ENCODE measurements around the gene YKT6.

The YKT6 gene

DNA sequence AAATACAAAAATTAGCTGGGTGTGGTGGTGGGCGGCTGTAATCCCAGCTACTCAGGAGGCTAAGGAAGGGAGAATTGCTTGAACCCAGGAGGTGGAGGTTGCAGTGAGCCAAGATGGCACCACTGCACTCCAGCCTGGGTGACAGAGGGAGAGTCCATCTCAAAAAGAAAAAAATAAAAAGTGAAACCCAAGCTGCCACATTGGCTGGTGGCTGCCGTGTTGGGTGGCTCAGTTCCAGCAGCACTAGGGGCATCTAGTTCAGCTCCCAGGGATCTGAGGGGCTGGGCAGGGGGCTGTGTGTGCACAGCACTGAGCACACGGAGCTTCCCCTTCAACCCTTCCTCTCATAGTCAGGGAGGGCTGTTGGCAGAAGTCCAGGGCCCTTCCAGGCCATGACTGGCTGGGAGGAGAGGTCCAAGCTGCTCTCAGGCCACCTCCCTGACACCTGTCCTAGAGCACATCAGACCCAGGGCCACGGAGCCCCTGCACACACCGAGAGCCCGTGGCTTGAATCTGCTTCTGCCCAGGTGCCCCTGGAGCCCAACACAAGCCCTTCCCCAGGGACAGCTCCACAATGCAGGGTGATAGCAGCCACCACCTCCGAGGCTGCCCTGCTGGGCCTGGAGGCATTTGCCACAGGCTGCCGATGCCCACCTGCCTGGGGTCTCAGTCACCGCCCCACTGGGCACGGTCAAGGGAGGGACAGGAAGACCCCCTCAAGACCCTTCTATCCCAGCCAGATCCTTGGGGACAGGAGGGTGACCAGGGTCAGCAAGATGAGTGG is 47.3 kb downstream of the YKT6 start:
- TF ChIP-seq, protein P1, sequence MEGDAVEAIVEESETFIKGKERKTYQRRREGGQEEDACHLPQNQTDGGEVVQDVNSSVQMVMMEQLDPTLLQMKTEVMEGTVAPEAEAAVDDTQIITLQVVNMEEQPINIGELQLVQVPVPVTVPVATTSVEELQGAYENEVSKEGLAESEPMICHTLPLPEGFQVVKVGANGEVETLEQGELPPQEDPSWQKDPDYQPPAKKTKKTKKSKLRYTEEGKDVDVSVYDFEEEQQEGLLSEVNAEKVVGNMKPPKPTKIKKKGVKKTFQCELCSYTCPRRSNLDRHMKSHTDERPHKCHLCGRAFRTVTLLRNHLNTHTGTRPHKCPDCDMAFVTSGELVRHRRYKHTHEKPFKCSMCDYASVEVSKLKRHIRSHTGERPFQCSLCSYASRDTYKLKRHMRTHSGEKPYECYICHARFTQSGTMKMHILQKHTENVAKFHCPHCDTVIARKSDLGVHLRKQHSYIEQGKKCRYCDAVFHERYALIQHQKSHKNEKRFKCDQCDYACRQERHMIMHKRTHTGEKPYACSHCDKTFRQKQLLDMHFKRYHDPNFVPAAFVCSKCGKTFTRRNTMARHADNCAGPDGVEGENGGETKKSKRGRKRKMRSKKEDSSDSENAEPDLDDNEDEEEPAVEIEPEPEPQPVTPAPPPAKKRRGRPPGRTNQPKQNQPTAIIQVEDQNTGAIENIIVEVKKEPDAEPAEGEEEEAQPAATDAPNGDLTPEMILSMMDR (IDR thresholded peaks at IDR 0.05; ENCODE audit: insufficient read depth, low read depth, low read length, missing control alignments): no peak
- H3K4me3 ChIP-seq (ENCODE audit: low read length): no peak overlapping the region
- no peak for DNase-seq (ENCODE audit: low read depth)

DNA sequence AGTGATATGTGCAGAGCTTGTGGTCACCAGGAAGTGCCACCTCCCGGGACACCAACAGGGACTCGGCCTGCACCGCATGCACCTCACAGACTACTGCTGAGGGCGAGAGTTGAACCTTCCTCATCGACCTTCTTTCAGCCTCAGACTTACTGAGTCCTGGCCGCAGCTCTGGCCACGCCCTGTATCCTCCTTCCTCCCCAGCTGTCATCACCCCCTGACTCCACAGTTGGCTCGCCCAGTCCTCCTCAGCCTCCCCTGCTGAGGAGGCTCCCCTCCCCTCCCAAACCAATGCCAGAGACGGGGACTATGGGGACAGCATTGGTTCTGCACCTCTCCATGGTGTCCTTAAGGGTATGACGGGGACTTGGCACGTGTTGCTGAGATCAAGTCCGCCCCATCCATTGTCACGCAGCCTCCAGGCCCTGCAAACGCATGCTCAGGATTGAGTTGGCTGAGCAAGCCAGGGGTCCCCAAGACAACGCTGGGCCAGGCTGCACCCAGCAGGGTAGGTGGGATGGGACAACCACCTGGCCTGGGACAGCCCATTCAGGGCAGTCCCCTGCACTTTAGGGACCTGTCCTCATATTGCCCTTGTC is 49.0 kb downstream of the YKT6 start:
- TF ChIP-seq, protein P1 (IDR thresholded peaks at IDR 0.05; ENCODE audit: insufficient read depth, low read depth, low read length, missing control alignments): no peak
- no peak for DNase-seq (ENCODE audit: low read depth)
- H3K4me3 ChIP-seq (ENCODE audit: low read length): no peak overlapping the region

- TF ChIP-seq, protein P1 (IDR thresholded peaks at IDR 0.05; ENCODE audit: insufficient read depth, low read depth, low read length, missing control alignments): no peak
- DNase-seq (ENCODE audit: low read depth): no peak
Measured at GRCh38 chr7:44251269-44251668, 50.5 kb downstream of the YKT6 start.

GRCh38 chr7:44251881-44252280 is 51.1 kb downstream of the YKT6 start:
- no peak for DNase-seq (ENCODE audit: low read depth)
- H3K4me3 ChIP-seq (ENCODE audit: low read length): no peak overlapping the region
- TF ChIP-seq, protein P1 (IDR thresholded peaks at IDR 0.05; ENCODE audit: insufficient read depth, low read depth, low read length, missing control alignments): no peak

More at GRCh38 chr7:44251269-44251668, 50.5 kb downstream of the YKT6 start:
- no peak overlapping the region for H3K4me3 ChIP-seq (ENCODE audit: low read length)

DNA sequence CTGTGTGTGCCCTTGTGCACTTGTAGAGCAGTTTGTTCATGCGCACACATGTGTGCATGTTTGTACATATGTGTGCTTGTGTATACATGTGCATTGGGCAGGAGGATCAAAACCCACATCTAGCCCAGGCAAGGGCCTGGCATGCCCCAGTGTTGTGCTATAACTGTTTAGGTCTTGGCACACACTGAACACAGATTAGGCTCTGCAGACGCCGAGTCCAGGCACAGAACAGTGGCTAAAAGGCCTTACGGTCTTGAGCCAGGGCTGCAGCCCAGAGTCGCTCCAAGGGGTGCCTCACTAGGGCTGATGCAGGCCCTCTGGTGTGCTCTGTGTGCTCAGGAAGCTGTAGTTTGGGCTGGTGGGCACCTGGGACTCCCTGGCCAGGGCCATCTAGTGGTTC is 55.7 kb downstream of the YKT6 start:
- no peak for DNase-seq (ENCODE audit: low read depth)
- H3K4me3 ChIP-seq (ENCODE audit: low read length): no peak overlapping the region
- TF ChIP-seq, protein P1 (IDR thresholded peaks at IDR 0.05; ENCODE audit: insufficient read depth, low read depth, low read length, missing control alignments): no peak

DNA sequence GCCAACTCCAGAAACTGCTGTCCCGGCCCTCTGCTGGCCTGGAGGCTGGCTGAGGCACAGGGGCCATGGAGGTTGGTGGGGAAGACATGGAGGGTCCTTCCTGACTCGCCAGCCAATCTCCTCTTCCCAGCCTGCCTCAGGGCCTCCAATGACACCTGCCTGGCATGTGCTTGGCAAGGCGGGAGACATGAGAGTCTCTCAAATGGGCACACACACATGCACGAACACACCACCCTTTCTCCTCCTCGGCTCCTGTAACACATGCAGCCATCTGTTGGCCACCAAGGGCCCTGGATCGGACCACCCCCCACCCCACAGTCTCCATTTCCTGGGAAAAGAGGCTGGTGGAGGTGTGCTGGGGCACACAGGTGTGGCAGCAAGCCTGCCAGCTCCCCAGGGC is 56.4 kb downstream of the YKT6 start:
- H3K4me3 ChIP-seq (ENCODE audit: low read length): no peak overlapping the region
- TF ChIP-seq, protein P1 (IDR thresholded peaks at IDR 0.05; ENCODE audit: insufficient read depth, low read depth, low read length, missing control alignments): no peak
- no peak for DNase-seq (ENCODE audit: low read depth)
